ENCODE measurements around the gene AQP4. TPM values are rescaled to one million over a fixed set of nuclear protein-coding genes. Genes with fewer than 3 reads are reported as not detected.

AQP4 gene
- total and polyA plus RNA-seq, 4 donors = 0.07 to 0.42 (median 0.34) TPM

DNA sequence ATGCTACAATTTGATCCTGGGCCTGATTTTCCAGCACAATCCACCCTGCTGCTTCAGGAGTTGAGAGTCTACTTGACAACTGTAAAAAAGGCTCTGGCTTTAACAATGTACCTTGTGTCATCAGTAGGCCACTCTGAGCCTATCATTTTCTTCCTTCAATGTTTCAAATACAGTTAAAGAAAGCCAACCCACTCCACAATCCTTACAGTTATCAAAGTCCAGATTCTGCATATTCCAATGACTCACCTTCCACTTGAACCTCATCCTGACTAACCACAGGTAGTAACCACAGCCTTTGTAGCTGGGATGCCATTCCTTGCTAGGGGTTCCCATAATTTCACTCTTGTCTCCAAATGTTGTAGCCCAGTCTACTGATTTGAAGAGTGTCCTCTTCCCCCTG is 35.5 kb upstream of the AQP4 start:
- H3K36me3 ChIP-seq (ENCODE audit: control insufficient read depth in 4 of 4, insufficient read depth in 3 of 4, low read depth in 1 of 4, low read length in 3 of 4) = no peaks in the 10 kb centered on the region
- no peaks in the 10 kb centered on the region for H3K27me3 ChIP-seq (ENCODE audit: control insufficient read depth in 4 of 4, insufficient read depth in 4 of 4, low read length in 3 of 4)
- no peak overlapping the region for H3K4me3 ChIP-seq (ENCODE audit: low read depth in 1 of 3, low read length in 3 of 3)
- no peak overlapping the region for H3K9ac ChIP-seq (ENCODE audit: low read depth in 1 of 2, low read length in 2 of 2)
- no peak overlapping the region for H3K27ac ChIP-seq (ENCODE audit: low read depth in 1 of 2, low read length in 2 of 2)
- DNase-seq (ENCODE audit: low spot score) = no peak
- H3K4me1 ChIP-seq (ENCODE audit: control insufficient read depth in 4 of 4, insufficient read depth in 4 of 4, low read length in 3 of 4) = no peaks in the 10 kb centered on the region
- H3K9me3 ChIP-seq (ENCODE audit: control insufficient read depth in 4 of 4, low read length in 3 of 4) = no peaks in the 10 kb centered on the region
- TF ChIP-seq, protein P1, sequence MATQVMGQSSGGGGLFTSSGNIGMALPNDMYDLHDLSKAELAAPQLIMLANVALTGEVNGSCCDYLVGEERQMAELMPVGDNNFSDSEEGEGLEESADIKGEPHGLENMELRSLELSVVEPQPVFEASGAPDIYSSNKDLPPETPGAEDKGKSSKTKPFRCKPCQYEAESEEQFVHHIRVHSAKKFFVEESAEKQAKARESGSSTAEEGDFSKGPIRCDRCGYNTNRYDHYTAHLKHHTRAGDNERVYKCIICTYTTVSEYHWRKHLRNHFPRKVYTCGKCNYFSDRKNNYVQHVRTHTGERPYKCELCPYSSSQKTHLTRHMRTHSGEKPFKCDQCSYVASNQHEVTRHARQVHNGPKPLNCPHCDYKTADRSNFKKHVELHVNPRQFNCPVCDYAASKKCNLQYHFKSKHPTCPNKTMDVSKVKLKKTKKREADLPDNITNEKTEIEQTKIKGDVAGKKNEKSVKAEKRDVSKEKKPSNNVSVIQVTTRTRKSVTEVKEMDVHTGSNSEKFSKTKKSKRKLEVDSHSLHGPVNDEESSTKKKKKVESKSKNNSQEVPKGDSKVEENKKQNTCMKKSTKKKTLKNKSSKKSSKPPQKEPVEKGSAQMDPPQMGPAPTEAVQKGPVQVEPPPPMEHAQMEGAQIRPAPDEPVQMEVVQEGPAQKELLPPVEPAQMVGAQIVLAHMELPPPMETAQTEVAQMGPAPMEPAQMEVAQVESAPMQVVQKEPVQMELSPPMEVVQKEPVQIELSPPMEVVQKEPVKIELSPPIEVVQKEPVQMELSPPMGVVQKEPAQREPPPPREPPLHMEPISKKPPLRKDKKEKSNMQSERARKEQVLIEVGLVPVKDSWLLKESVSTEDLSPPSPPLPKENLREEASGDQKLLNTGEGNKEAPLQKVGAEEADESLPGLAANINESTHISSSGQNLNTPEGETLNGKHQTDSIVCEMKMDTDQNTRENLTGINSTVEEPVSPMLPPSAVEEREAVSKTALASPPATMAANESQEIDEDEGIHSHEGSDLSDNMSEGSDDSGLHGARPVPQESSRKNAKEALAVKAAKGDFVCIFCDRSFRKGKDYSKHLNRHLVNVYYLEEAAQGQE (IDR thresholded peaks at IDR 0.05) = no peak
- no peak for TF ChIP-seq FOXA2 (IDR thresholded peaks at IDR 0.05)
- TF ChIP-seq FOXA1 (IDR thresholded peaks at IDR 0.05) = no peak
- no peak for TF ChIP-seq HNF4A (conservative IDR thresholded peaks at IDR 0.05)

DNA sequence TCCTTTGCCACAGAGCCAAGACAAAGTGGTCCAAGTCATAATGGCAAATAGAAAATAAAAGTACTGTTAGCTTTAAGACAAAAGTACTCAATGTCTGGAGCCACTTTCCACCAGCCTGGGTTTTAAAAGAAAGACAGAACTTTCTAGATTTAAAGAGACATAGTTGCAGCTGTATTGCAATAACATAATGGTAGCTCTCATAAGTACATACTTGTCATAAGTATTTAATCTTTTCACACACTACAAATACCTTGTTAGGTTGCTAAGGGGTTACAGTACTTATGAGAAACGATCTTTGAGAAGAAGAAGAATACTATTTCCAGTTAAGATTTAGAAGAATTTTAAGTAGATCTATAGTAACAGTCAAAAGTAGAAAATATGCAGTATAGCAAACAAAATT is 28.9 kb upstream of the AQP4 start:
- no peaks in the 10 kb centered on the region for H3K9me3 ChIP-seq (ENCODE audit: control insufficient read depth in 4 of 4, low read length in 3 of 4)
- no peak overlapping the region for H3K4me3 ChIP-seq (ENCODE audit: low read depth in 1 of 3, low read length in 3 of 3)
- TF ChIP-seq, protein P1 (IDR thresholded peaks at IDR 0.05) = no peak
- TF ChIP-seq TAF1 (conservative IDR thresholded peaks at IDR 0.05) (no peak), NR2F2 (IDR thresholded peaks at IDR 0.05) (no peak), YY1 (IDR thresholded peaks at IDR 0.05) (no peak), FOXA2 (IDR thresholded peaks at IDR 0.05) (no peak), RAD21 (IDR thresholded peaks at IDR 0.05) (no peak)
- TF ChIP-seq, protein P2, sequence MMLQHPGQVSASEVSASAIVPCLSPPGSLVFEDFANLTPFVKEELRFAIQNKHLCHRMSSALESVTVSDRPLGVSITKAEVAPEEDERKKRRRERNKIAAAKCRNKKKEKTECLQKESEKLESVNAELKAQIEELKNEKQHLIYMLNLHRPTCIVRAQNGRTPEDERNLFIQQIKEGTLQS (IDR thresholded peaks at IDR 0.05) = no peak
- WGBS = 81% methylated on average over 1 of the region's 1 CpG
- no peak overlapping the region for H3K9ac ChIP-seq (ENCODE audit: low read depth in 1 of 2, low read length in 2 of 2)
- no peaks in the 10 kb centered on the region for H3K27me3 ChIP-seq (ENCODE audit: control insufficient read depth in 4 of 4, insufficient read depth in 4 of 4, low read length in 3 of 4)
- H3K36me3 ChIP-seq (ENCODE audit: control insufficient read depth in 4 of 4, insufficient read depth in 3 of 4, low read depth in 1 of 4, low read length in 3 of 4) = no peaks in the 10 kb centered on the region
- no peaks in the 10 kb centered on the region for H3K4me1 ChIP-seq (ENCODE audit: control insufficient read depth in 4 of 4, insufficient read depth in 4 of 4, low read length in 3 of 4)
- no peak for DNase-seq (ENCODE audit: low spot score)
- no peak overlapping the region for H3K27ac ChIP-seq (ENCODE audit: low read depth in 1 of 2, low read length in 2 of 2)

DNA sequence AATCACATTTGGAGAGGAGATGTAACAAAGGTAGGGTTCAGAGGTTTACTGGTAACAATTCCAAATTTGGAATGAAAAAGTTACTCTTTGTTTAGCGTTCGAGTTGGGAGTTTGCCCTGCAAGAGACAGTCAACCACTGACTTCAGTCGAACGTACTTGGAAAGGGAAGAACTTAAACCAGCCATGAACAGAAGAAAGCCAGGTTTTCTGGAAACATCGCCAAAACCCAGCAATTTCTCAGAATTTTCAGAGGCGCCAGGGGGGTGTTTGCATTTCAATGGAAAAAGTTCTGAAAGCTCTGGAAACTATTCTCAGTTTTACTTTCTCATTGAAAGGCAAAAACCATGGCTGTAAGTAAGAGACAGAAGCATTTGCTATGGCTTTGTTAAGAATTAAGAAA is 28.5 kb upstream of the AQP4 start:
- H3K4me1 ChIP-seq (ENCODE audit: control insufficient read depth in 4 of 4, insufficient read depth in 4 of 4, low read length in 3 of 4) = no peaks in the 10 kb centered on the region
- no peak overlapping the region for H3K27ac ChIP-seq (ENCODE audit: low read depth in 1 of 2, low read length in 2 of 2)
- DNase-seq (ENCODE audit: low spot score) = no peak

More for the DNA sequence above, 28.5 kb upstream of the AQP4 start:
- TF ChIP-seq, protein P3, sequence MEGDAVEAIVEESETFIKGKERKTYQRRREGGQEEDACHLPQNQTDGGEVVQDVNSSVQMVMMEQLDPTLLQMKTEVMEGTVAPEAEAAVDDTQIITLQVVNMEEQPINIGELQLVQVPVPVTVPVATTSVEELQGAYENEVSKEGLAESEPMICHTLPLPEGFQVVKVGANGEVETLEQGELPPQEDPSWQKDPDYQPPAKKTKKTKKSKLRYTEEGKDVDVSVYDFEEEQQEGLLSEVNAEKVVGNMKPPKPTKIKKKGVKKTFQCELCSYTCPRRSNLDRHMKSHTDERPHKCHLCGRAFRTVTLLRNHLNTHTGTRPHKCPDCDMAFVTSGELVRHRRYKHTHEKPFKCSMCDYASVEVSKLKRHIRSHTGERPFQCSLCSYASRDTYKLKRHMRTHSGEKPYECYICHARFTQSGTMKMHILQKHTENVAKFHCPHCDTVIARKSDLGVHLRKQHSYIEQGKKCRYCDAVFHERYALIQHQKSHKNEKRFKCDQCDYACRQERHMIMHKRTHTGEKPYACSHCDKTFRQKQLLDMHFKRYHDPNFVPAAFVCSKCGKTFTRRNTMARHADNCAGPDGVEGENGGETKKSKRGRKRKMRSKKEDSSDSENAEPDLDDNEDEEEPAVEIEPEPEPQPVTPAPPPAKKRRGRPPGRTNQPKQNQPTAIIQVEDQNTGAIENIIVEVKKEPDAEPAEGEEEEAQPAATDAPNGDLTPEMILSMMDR (IDR thresholded peaks at IDR 0.05; ENCODE audit: low read depth, low read length, missing input control) = no peak
- TF ChIP-seq GABPA (IDR thresholded peaks at IDR 0.05 in 1 of 2, conservative IDR thresholded peaks at IDR 0.05 in 1 of 2) = no peak
- TF ChIP-seq, protein P2 (IDR thresholded peaks at IDR 0.05) = no peak
- no peak for TF ChIP-seq RXRA (IDR thresholded peaks at IDR 0.05)
- no peak for TF ChIP-seq YY1 (IDR thresholded peaks at IDR 0.05)
- TF ChIP-seq SP1 (IDR thresholded peaks at IDR 0.05) = no peak
- TF ChIP-seq EGR1 (IDR thresholded peaks at IDR 0.05; ENCODE audit: low read depth in 2 of 2) = no peak
- WGBS = 44% methylated on average over 6 of the region's 6 CpGs
- H3K27me3 ChIP-seq (ENCODE audit: control insufficient read depth in 4 of 4, insufficient read depth in 4 of 4, low read length in 3 of 4) = no peaks in the 10 kb centered on the region
- H3K9me3 ChIP-seq (ENCODE audit: control insufficient read depth in 4 of 4, low read length in 3 of 4) = no peaks in the 10 kb centered on the region
- H3K9ac ChIP-seq (ENCODE audit: low read depth in 1 of 2, low read length in 2 of 2) = no peak overlapping the region
- no peaks in the 10 kb centered on the region for H3K36me3 ChIP-seq (ENCODE audit: control insufficient read depth in 4 of 4, insufficient read depth in 3 of 4, low read depth in 1 of 4, low read length in 3 of 4)
- H3K4me3 ChIP-seq (ENCODE audit: low read depth in 1 of 3, low read length in 3 of 3) = no peak overlapping the region

Measured in liver (tissue), 9 donors.